C4-2B (cell line): Measurements from ENCODE around the gene TMEM87B.

Experiments
- CTCF ChIP-seq: fragments of 450-650 bp; conservative IDR thresholded peaks from 2 replicates; pipeline ENCODE4 v1.5.1; 2017; ENCODE audit warnings: mild to moderate bottlenecking
- ZFX ChIP-seq: fragments of 450-650 bp; IDR thresholded peaks from 2 replicates; pipeline ENCODE4 v1.6.1; 2017

DNA sequence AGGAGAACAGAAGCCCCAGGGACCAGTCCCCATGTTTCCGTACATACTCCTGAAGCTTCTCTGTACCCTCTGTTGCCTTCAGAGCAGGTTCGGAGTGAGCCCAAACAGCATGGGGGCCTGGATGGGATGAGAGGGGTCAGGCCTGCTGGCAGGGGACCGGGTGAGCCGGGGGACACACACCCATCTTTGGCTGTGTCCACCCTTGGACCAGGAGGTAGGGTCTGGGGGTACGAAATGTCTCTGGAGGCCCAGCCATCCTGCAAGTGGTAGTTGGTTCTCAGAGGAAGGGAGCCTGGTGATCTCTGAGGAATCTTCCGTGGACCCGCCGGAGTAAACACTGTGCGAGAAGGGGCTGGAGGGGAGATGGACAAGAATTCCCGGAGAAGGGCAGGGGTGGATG is 98.4 kb downstream of the TMEM87B start:
- TF ChIP-seq CTCF (no peak), ZFX (no peak)
